Caki2 (cell line): ENCODE data around the gene LRCOL1. TPM values are rescaled to one million over a fixed set of nuclear protein-coding genes. Genes with fewer than 3 reads are reported as not detected.

Source experiments
- DNase-seq: peaks from one replicate; pipeline ENCODE4 v3.0.0-alpha.2; 2015; ENCODE audit warnings: low read depth
- in situ Hi-C: cut with HindIII; loops from 2 replicates; pipeline ENCODE4 v1.10.0; 2016; ENCODE audit warnings: low sequenced_read_pairs, low pct_unique_long_range_greater_than_20kb, mixed read lengths
- total RNA-seq: library from RNA; depleted of rRNA; stranded (reverse); fragments of >200 nt; shearing (Covaris generic); gene quantifications from 2 replicates; pipeline ENCODE4 v1.2.3, GENCODE V29; 2014; ENCODE audit warnings: low replicate concordance

Gene LRCOL1
- total RNA-seq, 1 experiment from 2014 or later, result not detected

DNA sequence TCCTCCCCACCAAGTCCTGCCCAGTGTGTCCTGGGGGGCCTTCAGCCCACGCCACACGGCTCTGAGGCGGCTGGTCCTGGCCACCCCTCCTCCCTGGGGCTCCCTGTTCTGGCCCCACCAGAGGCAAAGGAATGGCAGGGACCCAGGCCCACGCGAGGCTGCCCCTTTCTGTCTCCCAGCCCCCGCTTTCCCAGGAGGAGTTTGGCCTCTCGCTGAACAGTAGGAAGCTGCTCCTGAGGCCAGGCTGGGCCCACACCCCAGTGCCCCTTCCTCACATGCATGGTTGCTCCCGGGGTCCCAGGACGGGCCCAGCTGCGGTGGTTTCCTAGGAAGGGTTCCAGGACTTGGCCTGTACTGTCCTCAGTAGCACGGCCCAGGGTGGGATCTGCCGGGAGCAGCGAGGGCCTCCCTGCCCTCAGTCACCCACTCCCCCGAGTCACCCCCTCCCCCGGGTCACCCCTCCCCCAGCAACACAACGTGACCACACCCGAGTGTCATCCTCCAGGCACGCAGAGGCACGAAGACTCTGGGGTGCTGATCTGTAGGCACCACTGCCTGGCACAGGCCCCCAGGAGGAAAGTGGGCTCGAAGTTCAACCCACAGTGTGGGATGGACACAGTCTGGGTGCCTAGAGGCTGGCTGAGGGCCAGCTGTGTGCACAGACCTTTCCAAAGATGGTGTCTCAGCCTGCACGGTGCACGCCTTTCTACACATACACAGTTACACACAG is 33.0 kb downstream of the LRCOL1 start:
- in situ Hi-C loops, result no loop called here
- DNase-seq, result no peak

DNA sequence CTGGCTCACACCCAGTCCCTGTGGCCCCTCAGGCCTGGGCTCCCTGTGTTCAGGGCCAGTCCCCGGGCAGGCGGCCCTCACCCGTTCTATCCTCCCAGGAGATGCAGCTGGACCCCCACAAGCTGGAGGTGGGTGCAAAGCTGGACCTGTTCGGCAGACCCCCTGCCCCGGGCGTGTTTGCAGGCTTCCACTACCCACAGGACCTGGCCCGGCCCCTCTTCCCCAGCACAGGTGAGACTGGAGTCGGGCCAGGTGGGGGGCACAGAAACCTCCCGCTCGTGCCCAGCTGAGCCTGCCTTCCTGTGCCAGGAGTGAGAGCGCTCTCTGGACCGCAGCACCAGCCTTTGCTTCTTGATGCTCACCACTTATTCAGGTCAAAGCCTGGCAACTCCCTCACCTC is 33.7 kb downstream of the LRCOL1 start:
- in situ Hi-C loops, result no loop called here
- DNase-seq, result no peak

DNA sequence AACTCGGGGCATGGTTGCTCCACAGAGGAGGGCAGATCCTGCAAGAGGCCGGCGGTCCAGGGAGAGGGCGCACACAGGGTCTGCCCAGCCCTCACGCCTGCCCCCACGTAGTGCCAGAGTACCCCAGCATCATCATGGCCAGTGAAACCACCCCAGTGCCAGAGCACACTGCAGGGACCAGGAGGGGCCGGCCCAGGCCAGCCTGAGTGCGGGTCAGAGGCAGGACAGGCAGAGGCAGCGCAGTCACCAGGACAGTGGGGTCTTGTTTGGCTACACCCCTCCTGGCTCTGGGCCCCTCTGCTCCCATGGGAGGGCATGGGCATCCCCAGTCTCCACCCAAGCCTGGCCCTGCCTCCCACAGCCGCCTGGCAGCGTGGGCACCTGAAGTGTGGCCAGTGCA is 34.7 kb downstream of the LRCOL1 start:
- DNase-seq, result no peak
- in situ Hi-C loops, result no loop called here

DNA sequence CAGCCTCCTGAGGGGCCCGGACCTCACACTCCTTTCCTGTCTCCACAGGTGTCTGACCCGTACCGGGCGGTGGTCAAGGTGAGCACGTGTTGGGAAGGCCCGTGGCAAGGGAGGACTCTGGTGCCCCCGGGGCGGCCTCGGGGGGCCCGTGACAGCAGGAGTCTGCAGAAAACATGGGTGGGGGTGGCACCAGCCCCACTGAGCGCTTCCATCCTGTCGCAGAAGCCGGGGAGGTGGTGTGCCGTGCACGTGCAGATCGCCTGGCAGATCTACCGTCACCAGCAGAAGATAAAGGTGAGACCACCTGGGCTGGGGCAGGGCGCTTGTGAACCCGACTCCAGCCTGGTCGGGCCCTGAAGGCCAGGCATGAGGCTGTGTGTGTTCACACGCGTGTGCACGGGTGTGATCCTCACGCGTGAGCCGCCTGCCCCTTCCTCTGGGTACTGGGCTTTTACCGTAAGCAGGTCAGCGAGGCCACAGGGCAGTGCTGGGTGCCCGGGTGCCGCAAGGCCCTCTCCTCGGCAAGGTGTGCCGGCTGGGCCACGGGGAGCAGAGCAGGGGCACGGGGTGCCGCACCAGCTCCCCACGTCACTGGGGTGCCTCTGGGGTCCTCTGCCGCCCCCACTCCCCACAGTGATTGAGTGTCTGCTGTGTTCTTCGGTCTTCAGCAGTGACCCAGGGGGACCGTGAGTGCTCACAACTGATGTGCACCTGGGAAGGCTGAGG is 35.9 kb downstream of the LRCOL1 start:
- in situ Hi-C loops, result no loop called here
- no peak for DNase-seq

DNA sequence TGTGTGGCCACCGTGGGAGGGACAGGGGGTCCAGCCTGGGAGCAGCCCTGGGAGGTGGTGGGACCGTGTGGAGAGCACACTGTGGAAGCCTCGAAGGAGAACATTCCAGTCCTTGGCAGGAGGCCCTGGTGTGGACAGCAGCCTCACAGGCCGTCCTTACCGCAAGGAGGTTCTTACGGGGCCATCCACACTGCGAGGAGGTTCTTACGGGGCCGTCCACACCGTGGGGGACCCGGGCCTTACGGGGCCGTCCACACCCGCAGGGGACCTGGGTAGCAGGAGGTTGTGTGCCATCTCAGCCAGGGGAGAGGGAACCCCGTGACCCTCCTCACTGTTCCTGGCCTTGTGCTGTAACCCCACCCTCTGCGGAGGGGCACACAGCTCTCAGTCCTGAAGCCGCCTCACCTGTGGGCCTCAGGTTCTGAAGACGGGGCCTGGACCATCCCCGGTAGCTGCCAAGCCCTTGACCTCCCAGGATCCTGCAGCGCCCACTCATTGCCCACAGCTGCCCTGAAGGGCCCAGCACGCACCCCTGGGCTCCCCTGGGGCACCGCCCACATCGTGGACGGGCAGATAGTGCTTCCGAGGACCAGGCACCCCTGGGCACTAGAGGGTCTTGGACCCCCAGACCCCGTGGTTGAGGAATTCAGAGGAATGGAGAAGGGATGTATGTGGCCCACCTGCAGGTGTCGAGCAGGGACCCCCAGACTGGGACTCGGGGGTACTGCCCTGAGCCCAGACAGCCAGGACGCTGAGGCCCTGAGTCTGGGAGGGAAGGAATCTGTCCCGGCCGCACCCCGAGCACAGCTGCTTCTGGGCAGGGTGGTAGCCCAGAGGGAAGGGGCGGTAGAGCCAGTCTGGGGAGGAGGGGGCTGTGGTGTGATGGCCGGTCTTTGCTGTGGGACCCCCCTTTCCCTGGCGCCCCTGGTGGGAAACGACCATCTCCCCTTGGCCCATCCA is 37.3 kb downstream of the LRCOL1 start:
- in situ Hi-C loops, result no loop called here
- no peak for DNase-seq

DNA sequence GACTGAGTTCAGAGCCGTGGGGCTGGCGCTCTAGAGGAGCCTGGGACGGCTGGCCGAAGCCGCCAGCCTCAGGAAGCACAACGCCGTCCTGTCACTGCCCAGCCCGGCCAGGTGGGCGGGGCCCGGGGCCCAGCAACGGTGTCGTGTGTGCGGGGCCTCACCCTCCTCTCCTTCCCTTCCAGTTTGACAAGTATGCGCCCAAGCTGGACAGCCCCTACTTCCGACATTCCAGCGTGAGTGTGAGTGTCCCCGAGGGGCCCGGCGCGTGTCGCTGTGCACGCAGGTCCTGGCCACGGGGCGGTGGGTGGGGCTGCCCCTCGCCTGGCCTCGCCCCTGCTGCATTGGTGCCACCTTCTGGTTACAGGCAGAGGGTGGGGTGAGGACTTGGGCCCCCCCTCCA is 38.3 kb downstream of the LRCOL1 start:
- in situ Hi-C loops, result no loop called here
- no peak for DNase-seq

DNA sequence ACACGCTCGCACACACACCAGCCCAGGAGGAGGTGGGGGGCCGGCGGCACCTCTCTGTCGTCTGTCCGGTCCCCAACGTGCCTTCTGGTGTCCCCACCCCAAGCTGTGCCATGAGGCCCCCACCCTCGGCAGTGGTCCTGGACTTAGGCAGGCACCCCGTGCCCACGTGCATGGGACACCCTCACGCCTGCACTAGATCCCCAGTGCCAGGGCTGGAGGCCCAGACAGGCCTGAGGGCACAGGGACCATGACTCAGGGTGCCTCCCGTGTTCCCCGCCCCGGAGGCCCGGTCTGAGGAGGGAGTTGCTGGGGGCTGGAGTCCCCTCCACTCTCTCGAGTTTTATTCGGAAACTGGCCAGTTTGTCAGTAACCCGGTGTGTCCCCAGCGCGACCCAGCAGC is 38.8 kb downstream of the LRCOL1 start:
- in situ Hi-C loops, result no loop called here
- no peak for DNase-seq

DNA sequence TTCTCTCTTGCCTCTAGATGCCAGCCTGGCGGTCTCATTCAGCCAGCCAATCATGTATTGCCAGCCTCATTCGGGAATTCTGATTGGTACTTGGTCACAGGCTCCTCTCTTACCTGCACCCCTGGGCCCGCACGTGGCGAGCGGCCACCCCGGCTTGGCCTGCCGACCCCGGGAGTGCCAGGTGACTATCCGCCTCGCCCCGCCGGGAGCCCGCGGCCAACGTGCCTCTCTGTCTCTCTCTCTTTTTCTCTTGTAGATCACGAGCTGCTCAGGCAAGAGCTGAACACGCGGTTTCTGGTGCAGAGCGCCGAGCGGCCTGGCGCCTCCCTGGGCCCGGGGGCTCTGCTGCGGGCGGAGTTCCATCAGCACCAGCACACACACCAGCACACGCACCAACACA is 39.3 kb downstream of the LRCOL1 start:
- in situ Hi-C loops, result no loop called here
- no peak for DNase-seq

DNA sequence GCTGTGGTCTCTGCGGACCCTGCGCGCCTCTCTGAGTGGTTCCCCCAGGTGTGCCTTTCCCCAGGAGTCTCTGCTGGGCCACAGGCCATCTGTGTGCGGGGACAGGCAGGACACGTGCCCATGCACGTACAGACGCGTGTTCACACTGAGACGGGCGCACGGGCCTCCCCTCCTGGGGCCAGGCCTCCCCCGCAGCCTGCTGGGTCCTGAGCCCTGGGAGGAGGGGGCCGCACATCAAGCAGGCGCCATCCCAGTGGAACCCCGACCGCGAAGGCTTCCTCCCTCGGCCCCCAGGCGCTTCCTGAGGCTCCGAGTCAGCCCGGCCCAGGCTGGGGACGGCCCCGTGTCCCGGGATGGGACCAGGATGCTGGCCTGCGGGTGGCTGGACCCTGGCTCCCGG is 39.7 kb downstream of the LRCOL1 start:
- in situ Hi-C loops, result no loop called here
- DNase-seq, result no peak

DNA sequence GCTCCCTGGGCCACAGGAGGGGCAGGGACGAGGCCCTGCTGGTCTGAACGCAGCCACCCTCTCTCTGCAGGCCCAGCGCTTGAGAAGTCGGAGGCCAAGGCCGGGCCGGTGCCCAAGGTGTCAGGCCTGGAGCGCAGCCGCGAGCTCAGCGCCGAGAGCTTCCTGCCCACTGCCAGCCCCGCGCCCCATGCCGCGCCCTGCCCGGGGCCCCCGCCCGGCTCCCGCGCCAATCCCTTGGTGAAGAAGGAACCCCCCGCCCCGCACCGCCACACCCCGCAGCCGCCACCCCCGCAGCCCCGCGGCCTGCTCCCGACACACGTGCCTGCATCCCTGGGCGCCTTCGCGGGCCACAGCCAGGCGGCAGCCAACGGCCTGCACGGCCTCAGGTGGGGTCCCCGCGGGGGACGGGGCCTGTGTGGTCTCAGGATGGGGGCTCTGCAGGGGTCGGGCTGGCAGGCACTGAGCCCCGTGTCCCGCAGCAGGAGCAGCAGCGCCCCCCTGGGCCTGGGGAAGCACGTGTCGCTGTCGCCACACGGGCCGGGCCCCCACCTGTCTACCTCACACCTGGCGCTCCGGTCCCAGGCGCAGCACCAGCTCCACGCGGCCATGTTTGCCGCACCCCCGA is 40.4 kb downstream of the LRCOL1 start:
- DNase-seq, result no peak
- in situ Hi-C loops, result no loop called here

DNA sequence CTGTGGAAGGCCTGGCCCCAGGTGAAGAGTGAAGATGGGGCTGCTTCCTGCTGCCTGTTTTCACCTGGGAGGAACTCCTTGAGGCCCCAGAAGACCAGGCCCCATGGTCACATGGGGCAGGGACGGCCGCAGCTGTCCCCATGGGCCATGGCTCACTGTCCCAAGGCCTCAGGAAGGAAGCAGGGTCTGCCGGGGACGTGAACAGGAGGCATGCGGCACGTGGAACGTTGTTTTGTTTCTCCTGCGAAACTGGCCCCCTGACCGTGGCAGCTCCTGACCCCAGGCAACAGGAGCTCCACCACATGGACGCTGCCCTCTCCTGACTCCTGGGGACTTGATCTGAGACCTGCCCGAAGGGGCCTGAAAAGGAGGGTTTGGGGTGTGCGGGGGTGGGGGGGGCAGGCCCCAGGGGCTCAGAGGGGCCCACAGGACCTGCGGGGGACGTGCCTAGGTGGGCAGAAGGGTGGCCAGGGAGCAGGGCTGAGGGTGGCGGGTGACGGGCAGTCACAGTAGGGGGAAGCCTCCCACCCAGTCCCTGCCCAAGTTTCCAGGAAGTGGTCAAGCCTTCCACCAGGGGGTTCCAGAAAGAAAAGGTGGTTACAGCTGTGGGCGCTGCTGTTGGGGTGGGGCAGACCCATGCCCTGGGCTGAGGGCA is 41.4 kb downstream of the LRCOL1 start:
- in situ Hi-C loops, result no loop called here
- no peak for DNase-seq

DNA sequence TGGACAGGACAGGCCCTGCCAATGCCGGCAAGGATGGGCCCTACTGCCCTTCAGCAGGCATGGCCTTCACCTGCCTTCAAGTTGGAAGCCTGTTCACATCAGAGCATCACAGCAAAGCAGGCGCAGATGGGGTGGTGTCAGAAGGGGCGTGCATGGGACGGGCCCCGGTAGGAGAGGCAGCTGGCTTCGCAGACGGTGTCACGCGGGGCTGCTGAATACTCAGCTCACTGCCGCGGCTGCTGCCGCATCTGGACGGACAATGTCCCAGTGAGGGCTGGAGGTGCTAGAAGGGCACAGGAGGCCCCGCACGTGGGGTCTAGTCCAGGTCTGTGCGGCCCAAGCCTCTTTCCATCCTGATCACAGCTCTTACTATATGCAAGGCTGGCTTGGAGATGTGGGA is 42.1 kb downstream of the LRCOL1 start:
- no peak for DNase-seq
- in situ Hi-C loops, result no loop called here

DNA sequence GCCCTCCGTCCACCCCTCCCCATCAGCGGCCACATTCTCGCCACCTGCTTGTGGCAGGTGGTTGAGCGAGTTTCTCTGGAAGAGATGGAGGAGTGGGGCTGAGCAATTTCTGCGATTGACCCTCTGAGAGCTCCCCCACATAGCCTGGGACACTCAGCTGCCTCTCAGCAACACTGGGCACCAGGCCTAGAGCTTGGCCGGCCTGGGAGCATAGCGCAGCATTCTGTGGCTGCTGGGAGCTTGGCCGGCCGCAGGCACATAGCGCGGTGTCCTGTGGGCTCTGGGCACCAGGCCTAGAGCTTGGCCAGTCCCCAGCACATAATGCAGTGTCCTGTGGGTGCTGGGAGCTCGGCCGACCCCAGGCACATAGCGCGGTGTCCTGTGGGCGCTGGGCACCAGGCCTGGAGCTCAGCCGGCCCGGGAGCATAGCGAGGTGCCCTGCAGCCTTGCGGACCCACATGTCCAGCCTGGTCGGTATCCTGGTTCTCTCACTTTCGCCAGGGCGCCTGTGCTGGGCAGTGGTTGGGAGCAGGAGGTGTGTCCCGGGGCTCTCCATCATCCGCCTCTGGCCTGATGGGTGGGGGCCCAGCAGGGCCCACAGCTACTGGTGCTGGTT is 43.8 kb downstream of the LRCOL1 start:
- in situ Hi-C loops, result no loop called here

DNA sequence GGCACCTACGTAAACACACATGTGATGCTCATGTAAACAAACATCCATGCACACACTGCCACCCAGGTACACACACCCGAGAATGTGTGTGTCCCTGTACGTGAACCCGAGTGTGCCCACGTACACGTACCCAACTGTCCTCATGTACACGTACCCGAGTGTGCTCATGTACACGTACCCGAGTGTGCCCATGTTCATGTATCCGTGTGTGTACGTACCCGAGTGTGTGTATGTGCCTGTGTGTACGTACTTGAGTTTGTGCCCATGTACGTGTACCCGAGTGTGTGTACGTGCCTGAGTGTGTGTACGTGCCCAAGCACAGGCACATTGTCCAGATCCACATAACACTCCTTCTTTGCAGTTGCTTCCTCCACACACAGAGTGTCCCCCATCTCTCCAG is 45.0 kb downstream of the LRCOL1 start:
- DNase-seq, result no peak
- in situ Hi-C loops, result no loop called here

More for the DNA sequence above, 43.8 kb downstream of the LRCOL1 start:
- DNase-seq, result no peak

DNA sequence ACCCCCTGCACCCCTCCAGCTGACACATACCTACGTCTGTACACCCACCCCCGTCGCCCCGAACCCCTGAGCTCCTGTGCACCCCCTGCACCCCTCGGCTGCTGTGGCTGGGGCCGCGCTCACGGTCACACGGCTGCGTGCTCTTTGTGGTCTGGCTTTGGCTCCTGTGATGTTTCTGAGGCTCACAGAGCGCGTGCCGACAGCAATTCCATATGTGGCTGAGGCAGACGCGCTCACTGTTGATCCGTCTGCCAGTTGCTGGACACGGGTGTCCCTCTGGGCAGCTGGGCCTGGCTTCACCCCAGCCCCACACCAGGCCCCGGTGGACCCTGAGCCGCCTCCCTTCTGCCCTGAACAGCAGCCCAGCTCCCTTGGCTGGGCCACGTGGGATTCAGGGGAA is 46.5 kb downstream of the LRCOL1 start:
- no peak for DNase-seq
- in situ Hi-C loops, result no loop called here

DNA sequence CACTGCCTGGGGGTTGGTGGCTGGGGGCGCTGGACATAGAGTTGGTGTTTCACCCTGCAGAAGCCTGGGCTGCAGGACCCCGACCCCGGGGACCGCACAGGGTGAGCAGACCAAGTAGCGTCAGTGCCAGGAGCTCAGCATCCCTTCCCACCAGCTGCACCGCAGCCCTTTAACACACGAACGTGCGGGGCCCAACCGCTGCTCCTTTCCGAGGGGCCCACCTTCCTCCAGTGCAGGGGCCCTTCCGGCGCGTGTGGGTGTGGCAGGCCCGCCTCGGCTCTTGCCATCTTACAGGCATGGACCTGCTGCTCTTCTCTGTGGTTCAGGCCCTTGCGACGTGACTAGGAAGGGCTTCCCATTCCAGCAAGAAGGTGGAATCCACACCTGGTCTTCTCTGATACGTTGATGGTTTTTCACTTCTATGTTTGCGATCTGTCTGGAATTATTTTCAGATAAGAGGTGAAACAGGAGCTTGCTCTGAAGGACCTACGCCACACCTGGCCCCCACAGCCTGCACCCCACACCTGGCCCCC is 47.8 kb downstream of the LRCOL1 start:
- in situ Hi-C loops, result no loop called here

DNA sequence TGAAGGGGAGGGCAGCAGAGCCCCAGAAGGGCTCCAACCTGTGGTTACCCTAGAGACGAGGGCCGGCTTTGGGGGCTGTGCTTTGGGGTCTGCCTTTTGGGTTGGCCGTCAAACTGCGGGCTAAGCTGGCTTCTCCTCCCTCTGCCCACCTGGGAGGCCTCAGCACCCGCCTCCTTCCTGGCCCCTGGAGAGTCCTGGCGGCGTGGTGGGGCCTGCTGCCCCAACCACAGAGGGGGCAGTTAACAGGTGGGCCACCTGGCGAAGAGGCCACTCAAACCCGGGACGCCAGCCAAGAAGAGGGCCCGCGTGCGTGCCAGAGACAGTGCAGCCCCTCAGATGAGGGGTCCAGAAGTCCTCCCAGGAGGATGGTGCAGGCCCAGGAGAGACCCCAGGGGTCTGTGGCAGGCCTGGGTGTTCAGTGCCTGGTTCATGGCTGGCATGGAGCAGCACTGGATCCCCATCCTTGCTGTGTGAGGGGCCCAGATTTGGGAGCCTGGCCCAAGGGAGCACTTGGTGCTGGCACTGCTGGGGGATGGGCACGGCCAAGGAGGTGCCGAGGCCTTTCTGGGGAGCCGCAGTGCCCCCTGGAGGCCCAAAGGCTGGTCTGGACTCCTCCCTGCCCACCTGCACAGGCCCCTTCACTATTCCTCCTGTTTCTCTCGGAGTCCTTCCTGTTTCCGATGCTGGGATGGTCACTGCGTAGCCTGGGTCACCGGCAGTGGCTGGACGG is 48.8 kb downstream of the LRCOL1 start:
- DNase-seq, result peak; percentile 28
- in situ Hi-C loops, result no loop called here

More for the DNA sequence above, 47.8 kb downstream of the LRCOL1 start:
- DNase-seq, result no peak
